Islet of Langerhans (tissue), 1 donor: Measurements from ENCODE around the gene EIF2A.
"Not testable (repeated sequence)": the region's sequence is repeated elsewhere in the genome, so short reads cannot be mapped to it uniquely, and the experiment has no call there.

ENCODE experiments used
- FAIRE-seq: peaks from one replicate; lab custom pipeline; 2011; peaks lifted over from hg19 to GRCh38; lab: Jason Lieb, UNC

Gene EIF2A

GRCh38 chr3:150546226-150547044 lies at the start of gene EIF2A, which contains the start of gene SERP1:
Gene EIF2A, plus strand, starts transcription at chr3:150546787. Its CDS starts 16 bp downstream, at chr3:150546803.
Gene SERP1, minus strand, starts transcription at chr3:150546496. Its CDS starts 361 bp downstream, at chr3:150546135.
- FAIRE-seq, result peak; percentile 97

GRCh38 chr3:150497956-150498355 lies 48.6 kb upstream of the EIF2A start:
- no peak for FAIRE-seq

GRCh38 chr3:150500960-150501359 lies 45.6 kb upstream of the EIF2A start:
- FAIRE-seq, result not testable (repeated sequence)

DNA sequence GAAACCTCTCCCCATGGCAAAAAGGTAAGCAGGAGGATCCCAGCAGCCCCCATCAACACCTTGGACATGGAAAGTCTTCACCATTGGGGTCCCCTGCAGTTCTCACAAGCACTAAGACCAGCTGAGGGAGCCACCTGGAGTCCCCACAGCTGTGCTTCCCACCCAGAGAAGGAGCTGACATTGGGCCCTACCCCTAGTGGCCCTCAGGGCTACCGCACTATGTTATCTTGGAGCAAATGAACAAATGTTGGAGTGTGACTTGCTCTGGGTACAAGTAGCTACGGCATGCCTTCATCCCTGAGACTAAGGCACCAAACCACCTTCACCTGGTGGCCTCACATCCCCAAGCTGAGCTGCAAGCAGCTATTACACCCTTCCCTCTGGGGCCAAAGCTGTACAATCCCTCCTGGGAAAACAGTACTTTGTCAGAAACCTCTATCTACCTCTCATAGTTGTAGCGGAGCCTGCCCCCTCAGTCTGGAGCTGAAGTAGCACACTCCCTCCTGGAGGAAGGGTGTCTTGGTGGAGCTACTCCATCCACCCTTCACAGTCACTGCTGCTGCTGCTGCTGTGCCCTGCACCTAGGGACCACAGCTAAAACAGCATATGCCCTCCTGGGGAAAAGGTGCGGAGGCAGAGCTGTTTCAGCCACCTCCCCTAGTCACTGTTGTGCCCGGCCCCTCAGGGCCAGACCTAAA lies 43.0 kb upstream of the EIF2A start:
- FAIRE-seq, result no peak

- FAIRE-seq, result no peak
Measured at GRCh38 chr3:150504483-150504882, 42.1 kb upstream of the EIF2A start.

GRCh38 chr3:150508401-150508800 lies 38.2 kb upstream of the EIF2A start:
- no peak for FAIRE-seq

- FAIRE-seq, result no peak
Measured at GRCh38 chr3:150509780-150510179, 36.8 kb upstream of the EIF2A start.

DNA sequence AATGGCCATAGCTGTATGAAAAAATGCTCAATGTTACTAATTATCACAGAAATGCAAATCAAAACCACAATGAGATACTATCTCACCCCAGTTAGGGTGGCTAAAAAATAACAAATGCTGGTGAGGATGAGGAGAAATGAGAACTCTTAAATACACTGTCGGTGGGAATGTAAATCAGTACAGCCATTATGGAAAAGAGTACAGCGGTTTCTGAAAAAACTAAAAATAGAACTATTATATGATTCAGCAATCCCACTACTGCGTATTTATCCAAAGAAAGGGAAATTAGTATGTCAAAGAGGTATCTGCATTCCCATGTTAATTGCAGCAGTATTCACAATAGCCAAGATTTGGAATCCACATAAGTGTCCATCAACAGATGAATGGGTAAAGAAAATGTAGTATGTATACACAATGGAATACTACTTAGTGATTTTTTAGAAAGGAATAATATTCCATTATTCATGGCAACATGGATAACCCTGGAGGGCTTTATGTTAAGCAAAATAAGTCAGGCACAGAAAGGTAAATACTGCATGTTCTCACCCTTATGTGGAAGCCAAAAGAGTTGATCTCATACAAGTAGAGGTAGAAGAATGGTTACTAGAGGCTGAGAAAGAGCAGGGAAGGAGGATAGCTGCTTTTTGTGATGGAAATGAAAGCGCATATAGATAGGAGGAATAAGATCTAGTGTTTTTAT lies 35.3 kb upstream of the EIF2A start:
- FAIRE-seq, result no peak

GRCh38 chr3:150515210-150515609 lies 31.4 kb upstream of the EIF2A start:
- FAIRE-seq, result no peak

DNA sequence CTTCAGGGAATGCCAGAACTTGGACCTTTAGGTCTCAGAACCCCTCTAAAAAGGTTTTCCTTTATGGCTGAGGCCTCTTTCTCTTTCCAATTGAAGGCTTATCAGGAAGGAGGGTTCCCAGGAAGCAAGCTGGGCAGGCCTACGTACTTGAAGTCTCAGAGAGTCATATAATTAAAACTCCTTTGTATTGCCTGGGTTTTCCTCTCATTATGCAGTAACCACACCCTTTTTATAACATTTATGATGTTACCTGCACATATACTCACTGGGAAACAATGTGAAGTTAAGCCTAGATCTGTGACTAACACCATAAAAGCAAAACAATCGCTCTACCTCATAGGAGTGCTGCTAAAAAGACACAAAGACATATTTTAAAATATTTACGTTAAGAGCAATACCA lies 27.6 kb upstream of the EIF2A start:
- no peak for FAIRE-seq

DNA sequence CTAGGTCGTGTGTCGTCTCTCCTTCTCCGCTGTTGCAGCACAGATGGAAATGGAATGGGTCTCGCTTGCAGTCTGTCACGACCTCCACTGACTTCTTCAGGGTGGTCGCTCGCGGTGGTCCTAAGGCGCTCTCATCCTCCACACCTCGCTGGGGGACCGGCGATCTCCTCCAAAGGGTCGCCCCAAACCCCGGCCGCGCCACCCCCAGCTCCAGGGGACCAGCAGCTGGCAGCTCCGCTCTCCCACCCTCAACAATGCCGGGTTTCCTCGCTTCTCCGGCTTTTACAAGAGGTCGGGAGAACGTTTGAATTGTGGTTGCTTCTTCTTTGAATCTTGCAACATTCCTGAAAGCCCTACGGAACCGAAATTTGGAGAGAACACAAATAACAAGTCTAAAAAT lies 26.2 kb upstream of the EIF2A start:
- no peak for FAIRE-seq

DNA sequence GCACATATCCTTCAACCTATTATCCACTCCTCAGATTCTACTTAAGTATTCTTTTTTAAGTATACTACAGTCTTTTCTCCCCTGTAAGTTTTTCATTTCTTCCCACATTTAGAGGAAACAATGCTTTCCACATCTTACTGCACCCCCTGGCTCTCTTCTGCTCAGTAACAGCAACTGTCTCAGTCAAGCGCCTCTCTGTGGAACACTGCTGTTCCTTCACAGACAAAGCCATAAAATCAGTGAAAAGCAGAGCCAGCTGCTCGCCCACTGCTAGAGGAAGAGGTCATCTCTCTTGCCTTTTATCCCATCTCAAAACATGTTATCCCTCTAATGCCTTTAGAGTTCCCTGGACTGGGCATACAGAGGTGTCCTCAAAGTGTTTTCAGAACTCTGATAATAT lies 25.1 kb upstream of the EIF2A start:
- FAIRE-seq, result no peak

- FAIRE-seq, result no peak
Measured at GRCh38 chr3:150523538-150523937, 23.0 kb upstream of the EIF2A start.

DNA sequence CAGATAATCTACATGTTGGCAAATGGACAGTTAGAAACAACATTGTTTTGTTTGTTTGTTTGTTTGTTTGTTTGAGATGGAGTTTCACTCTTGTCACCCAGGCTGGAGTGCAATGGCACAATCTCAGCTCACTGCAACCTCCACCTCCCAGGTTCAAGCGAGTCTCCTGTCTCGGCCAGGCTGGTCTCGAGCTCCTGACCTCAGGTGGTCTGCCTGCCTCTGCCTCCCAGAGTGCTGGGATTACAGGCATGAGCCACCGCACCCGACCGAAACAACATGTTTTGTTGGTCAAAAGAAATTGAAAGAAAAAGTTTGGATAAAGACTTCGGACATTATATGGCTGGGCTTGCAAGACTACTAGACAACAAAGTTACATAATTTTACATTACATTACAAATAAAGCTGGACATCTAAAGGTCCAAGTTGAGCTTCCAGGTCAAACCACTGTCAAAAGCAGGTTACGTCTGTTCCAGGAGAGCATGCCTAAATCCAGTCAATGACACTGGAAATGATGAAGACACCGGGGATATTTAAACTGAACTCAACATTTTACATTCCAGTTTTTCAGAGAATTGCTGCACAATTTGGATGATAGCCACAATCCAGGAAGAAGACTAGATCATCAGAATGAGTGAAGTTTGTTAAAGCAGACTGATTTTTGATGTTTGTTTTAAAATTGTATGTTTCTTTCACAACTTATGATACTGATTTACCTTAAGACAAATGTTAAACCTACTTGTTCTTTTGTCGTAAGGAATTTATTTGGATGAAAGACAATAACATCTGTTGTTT lies 18.9 kb upstream of the EIF2A start:
- FAIRE-seq, result no peak

- FAIRE-seq, result no peak
Measured at GRCh38 chr3:150528354-150528797, 18.2 kb upstream of the EIF2A start.

DNA sequence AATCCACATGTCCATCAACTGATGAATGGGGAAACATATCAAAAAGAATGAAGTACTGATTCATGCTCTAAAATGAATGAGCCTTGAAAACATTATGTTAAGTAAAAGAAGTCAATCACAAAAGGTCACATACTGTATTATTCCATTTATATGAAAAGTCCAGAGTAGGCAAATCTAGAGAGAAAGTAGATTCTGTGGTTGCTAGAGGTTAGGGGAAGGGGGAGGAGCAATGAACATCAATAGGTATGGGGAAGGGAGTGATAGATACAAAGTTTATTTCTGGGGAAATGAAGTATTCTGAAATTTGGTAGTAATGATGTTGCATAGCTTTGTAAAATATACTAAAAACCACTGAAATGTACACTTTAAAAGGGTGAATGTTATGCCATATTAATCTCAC lies 14.8 kb upstream of the EIF2A start:
- no peak for FAIRE-seq

DNA sequence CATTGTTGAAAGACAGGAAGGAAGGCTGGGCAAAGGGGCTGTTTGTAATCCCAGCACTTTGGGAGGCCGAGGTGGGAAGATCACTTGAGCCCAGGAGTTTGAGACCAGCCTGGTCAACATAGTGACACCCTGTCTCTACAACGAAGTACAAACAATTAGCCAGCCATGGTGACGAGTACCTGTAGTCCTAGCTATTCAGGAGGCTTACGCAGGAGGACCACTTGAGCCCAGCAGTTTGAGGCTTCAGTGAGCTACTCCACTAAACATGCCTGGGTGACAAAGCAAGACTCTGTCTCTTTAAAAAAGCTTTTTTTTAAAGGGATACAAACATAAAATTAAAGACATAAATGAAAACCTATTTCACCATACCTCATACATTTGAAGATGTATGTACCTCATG lies 11.4 kb upstream of the EIF2A start:
- no peak for FAIRE-seq

DNA sequence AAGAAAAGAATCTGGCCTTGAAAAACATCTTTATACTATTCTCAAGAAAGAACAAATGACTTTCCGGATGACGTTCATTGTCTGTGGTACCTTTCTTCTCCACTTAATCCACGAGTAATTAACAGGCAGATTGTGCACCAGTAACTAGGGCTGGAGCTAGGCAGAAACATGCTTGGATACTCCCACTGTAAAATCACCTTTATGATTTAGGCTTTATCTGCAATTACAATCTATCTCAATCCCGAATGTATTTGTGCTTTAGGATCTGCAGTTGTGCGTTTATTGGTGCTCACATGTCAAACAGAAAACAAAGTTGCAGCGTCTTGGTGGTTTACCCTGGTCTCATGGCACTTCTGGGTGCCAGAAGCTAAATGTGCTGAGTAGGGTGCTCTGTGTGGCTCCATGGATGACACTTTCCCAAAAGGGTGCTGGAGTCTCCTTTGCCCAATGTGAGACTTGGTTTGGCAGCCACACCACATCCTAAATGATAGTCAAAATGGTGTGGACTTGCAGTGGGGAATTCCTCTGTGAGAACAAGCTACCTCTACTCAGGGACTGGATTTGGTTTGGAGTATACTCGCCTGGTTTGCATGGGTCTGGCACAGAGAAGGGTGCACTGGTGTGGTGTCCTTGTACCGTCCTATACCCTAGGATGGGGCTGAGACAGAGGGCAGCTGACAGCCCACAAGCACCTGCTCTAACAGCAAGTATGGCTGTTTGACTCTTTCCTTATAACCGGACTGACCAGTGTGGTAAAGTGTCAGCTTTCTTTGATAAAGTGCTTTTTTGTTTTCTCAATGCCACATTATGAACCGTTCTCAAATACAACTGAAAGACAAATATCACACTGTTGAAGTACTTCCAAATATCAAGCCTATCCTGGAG lies 8.0 kb upstream of the EIF2A start:
- no peak for FAIRE-seq

DNA sequence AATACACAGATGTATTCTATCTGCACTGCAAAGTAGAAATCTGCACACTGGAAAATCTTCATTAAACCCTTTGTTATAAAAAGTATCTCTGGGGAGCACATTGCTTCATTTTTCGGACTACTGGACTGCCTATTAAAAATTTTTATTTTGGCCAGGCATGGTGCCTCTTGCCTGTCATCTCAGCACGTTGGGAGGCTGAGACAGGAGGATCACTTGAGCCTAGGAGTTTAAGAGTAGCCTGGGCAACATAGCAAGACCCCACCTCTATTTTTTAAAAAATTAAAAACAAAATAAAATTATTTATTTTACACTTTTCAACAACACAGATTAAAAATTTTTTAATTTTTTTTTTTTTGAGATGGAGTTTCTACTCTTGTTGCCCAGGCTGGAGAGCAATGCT lies 6.3 kb upstream of the EIF2A start:
- FAIRE-seq, result no peak

GRCh38 chr3:150540991-150541390 lies 5.6 kb upstream of the EIF2A start:
- FAIRE-seq, result no peak

- no peak for FAIRE-seq
Measured at GRCh38 chr3:150543128-150543527, 3.5 kb upstream of the EIF2A start.
